ENCODE data around the gene ROBO1. TPM values are rescaled to one million over a fixed set of nuclear protein-coding genes. Genes with fewer than 3 reads are reported as not detected.

Gene ROBO1
- total RNA-seq, 1 donor from 2014 or later, result 0.16 TPM

GRCh38 chr3:79477242-79477641 lies 290.6 kb downstream of the ROBO1 start:
- H3K4me1 Mint-ChIP-seq (ENCODE audit: low read depth), result no peaks in the 10 kb centered on the region
- intact Hi-C loops (cut with micrococcal nuclease), result no loop called here
- no peaks in the 10 kb centered on the region for H3K27me3 Mint-ChIP-seq (ENCODE audit: insufficient read depth)
- no peaks in the 10 kb centered on the region for H3K9me3 Mint-ChIP-seq
- H3K4me3 Mint-ChIP-seq, result no peak overlapping the region
- no peaks in the 10 kb centered on the region for H3K36me3 Mint-ChIP-seq (ENCODE audit: low read depth)
- no peak for DNase-seq (ENCODE audit: low spot score)
- H3K27ac Mint-ChIP-seq, result no peak overlapping the region

- H3K27ac Mint-ChIP-seq, result no peak overlapping the region
- peaks cover under 1% of the 10 kb centered on the region for H3K9me3 Mint-ChIP-seq
- intact Hi-C loops (cut with micrococcal nuclease), result no loop called here
- no peak overlapping the region for H3K4me3 Mint-ChIP-seq
- H3K36me3 Mint-ChIP-seq (ENCODE audit: low read depth), result no peaks in the 10 kb centered on the region
- H3K4me1 Mint-ChIP-seq (ENCODE audit: low read depth), result no peaks in the 10 kb centered on the region
- no peaks in the 10 kb centered on the region for H3K27me3 Mint-ChIP-seq (ENCODE audit: insufficient read depth)
- no peak for DNase-seq (ENCODE audit: low spot score)
Observed at GRCh38 chr3:79473993-79474392, 293.8 kb downstream of the ROBO1 start.

- intact Hi-C loops (cut with micrococcal nuclease), result no loop called here
- no peaks in the 10 kb centered on the region for H3K4me1 Mint-ChIP-seq (ENCODE audit: low read depth)
Observed at GRCh38 chr3:79467721-79468120, 300.1 kb downstream of the ROBO1 start.

GRCh38 chr3:79461129-79461792 lies 306.5 kb downstream of the ROBO1 start:
- no peak for DNase-seq (ENCODE audit: low spot score)
- intact Hi-C loops (cut with micrococcal nuclease), result no loop called here
- Mint-ChIP-seq H3K36me3 (ENCODE audit: low read depth) (no peaks in the 10 kb centered on the region), H3K9me3 (peaks cover 5% of the 10 kb centered on the region), H3K27ac (no peak overlapping the region), H3K27me3 (ENCODE audit: insufficient read depth) (no peaks in the 10 kb centered on the region), H3K4me3 (no peak overlapping the region), H3K4me1 (ENCODE audit: low read depth) (no peaks in the 10 kb centered on the region)

More at GRCh38 chr3:79467721-79468120, 300.1 kb downstream of the ROBO1 start:
- H3K9me3 Mint-ChIP-seq, result peaks cover 4% of the 10 kb centered on the region
- no peak overlapping the region for H3K27ac Mint-ChIP-seq
- no peak for DNase-seq (ENCODE audit: low spot score)
- no peak overlapping the region for H3K4me3 Mint-ChIP-seq
- no peaks in the 10 kb centered on the region for H3K36me3 Mint-ChIP-seq (ENCODE audit: low read depth)
- H3K27me3 Mint-ChIP-seq (ENCODE audit: insufficient read depth), result no peaks in the 10 kb centered on the region

DNA sequence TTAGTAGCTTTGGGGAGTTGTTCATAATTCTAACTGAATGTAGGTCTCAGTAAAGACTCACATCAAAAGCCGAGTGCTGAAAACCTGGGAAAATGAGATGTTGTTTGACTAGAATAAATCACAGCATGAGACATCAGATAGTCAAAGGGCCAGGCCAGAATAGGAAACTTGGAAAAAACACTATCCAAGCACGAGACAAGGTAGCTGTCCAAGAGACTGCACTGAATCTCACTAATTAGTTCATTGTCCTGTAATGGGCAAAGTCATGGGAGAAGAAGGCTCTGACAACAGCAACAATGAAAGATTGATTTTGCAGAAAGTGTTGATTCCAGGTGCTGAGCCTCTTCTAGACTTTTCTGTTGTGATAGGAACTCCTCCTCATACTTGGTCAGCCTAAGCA lies 314.2 kb downstream of the ROBO1 start:
- no peaks in the 10 kb centered on the region for H3K36me3 Mint-ChIP-seq (ENCODE audit: low read depth)
- no peaks in the 10 kb centered on the region for H3K9me3 Mint-ChIP-seq
- no peak overlapping the region for H3K4me3 Mint-ChIP-seq

DNA sequence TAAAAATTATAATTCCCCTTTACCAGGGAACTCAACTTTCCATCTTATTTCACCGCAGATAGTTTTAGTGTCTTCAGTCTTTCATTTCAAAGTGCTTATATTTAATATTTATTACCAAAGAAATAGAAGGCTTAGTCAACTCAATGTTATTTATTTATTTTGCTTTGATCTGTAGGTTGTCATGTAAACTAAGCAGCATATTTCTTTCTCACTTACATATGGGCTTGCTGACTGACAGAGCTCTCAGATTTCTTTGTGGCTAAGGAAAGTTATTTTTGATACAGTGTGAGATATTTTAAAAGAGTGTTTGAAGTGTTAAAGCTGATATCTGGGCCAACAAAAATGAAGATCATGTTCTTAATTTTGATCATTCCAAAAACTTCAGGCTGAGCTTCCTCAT lies 331.4 kb downstream of the ROBO1 start:
- H3K9me3 Mint-ChIP-seq, result no peaks in the 10 kb centered on the region
- no peak overlapping the region for H3K27ac Mint-ChIP-seq
- no peaks in the 10 kb centered on the region for H3K4me1 Mint-ChIP-seq (ENCODE audit: low read depth)
- no peaks in the 10 kb centered on the region for H3K36me3 Mint-ChIP-seq (ENCODE audit: low read depth)
- intact Hi-C loops (cut with micrococcal nuclease), result no loop called here
- no peak for DNase-seq (ENCODE audit: low spot score)
- no peak overlapping the region for H3K4me3 Mint-ChIP-seq
- H3K27me3 Mint-ChIP-seq (ENCODE audit: insufficient read depth), result no peaks in the 10 kb centered on the region

More for the DNA sequence above, 314.2 kb downstream of the ROBO1 start:
- intact Hi-C loops (cut with micrococcal nuclease), result no loop called here
- no peaks in the 10 kb centered on the region for H3K4me1 Mint-ChIP-seq (ENCODE audit: low read depth)
- H3K27ac Mint-ChIP-seq, result no peak overlapping the region
- no peak for DNase-seq (ENCODE audit: low spot score)
- H3K27me3 Mint-ChIP-seq (ENCODE audit: insufficient read depth), result no peaks in the 10 kb centered on the region

DNA sequence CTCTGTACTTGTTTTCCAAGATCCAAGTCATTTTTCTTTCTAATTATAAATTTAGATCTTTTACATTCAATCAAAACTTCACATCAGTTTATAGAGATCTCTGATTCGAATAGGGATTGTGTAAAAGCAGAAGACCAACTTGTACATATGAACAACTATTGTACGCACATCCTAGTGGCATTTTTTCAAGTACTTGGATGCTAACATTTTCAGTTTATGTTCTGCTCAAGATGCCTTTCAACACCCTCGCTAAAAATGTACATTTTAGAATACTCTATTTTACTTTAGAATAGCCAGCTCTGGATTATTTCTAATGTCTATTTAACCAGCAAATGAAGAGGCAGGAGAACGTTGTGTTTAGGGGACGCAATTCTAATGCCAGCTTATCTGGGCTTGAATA lies 340.7 kb downstream of the ROBO1 start:
- Mint-ChIP-seq H3K27ac (no peak overlapping the region), H3K4me3 (no peak overlapping the region), H3K9me3 (no peaks in the 10 kb centered on the region), H3K36me3 (ENCODE audit: low read depth) (no peaks in the 10 kb centered on the region), H3K4me1 (ENCODE audit: low read depth) (no peaks in the 10 kb centered on the region), H3K27me3 (ENCODE audit: insufficient read depth) (no peaks in the 10 kb centered on the region)
- intact Hi-C loops (cut with micrococcal nuclease), result no loop called here
- no peak for DNase-seq (ENCODE audit: low spot score)

DNA sequence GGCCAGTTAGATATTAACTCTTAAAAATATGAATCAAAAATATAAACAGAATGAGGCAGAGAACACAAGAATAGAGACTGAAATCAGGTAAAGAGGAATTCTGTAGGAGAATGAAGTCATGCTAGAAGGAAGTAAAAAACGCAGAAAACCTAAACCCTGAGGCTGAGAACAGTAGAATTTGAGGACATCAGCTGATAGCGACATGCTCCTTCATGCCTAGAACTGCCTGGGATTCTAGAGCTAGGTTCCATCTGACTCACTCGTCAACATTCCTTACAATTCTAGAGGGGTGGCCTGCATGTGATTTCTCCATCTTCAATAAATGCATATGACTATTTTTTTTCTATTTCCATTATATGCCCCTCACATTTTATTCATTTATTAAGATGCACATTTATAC lies 343.0 kb downstream of the ROBO1 start:
- no peaks in the 10 kb centered on the region for H3K27me3 Mint-ChIP-seq (ENCODE audit: insufficient read depth)
- DNase-seq (ENCODE audit: low spot score), result no peak
- no peaks in the 10 kb centered on the region for H3K4me1 Mint-ChIP-seq (ENCODE audit: low read depth)
- H3K4me3 Mint-ChIP-seq, result no peak overlapping the region
- no peak overlapping the region for H3K27ac Mint-ChIP-seq
- H3K36me3 Mint-ChIP-seq (ENCODE audit: low read depth), result no peaks in the 10 kb centered on the region
- no peaks in the 10 kb centered on the region for H3K9me3 Mint-ChIP-seq
- intact Hi-C loops (cut with micrococcal nuclease), result no loop called here

GRCh38 chr3:79423417-79423816 lies 344.4 kb downstream of the ROBO1 start:
- Mint-ChIP-seq H3K4me3 (no peak overlapping the region), H3K27me3 (ENCODE audit: insufficient read depth) (no peaks in the 10 kb centered on the region), H3K27ac (no peak overlapping the region), H3K36me3 (ENCODE audit: low read depth) (no peaks in the 10 kb centered on the region), H3K4me1 (ENCODE audit: low read depth) (no peaks in the 10 kb centered on the region), H3K9me3 (no peaks in the 10 kb centered on the region)
- intact Hi-C loops (cut with micrococcal nuclease), result no loop called here
- DNase-seq (ENCODE audit: low spot score), result no peak

GRCh38 chr3:79421273-79421672 lies 346.5 kb downstream of the ROBO1 start:
- Mint-ChIP-seq H3K4me3 (no peak overlapping the region), H3K9me3 (no peaks in the 10 kb centered on the region), H3K4me1 (ENCODE audit: low read depth) (no peaks in the 10 kb centered on the region), H3K27me3 (ENCODE audit: insufficient read depth) (no peaks in the 10 kb centered on the region), H3K27ac (no peak overlapping the region), H3K36me3 (ENCODE audit: low read depth) (no peaks in the 10 kb centered on the region)
- intact Hi-C loops (cut with micrococcal nuclease), result no loop called here
- no peak for DNase-seq (ENCODE audit: low spot score)

DNA sequence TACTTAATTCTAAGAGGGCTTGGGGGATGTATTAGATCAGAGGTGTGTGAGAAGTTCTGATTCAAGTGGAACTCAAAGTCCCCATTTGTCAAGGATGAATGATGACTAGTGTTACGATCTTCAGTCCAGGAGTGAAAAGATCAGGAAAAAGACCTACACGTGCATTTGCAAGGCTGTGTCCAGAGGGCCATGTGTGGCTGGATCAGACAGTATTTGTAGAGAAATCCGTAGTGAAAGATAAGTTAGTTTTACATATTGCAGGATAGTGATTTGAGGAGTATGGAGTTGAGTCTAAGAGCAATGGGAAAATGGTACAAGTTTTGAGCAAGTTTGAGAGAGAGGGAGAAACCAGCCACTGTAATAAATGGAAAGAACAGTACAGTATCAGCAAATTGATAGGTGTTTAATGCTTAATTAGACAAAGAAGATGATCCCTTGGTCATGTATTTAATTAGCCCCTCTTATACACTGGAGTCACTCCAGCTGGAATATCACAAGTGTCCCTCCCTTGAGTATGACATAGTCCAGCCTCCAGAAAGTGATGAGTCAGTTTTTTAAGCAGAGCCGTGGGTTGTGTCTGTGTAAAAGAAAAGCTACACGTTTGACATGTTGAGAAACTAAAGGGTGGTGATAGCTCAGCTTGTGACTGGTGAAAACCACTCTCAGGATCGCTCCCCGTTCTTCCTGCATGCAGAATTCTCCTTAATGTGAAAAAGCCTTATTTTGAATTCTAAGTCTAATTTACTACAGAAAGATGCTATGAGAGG lies 348.8 kb downstream of the ROBO1 start:
- Mint-ChIP-seq H3K27ac (no peak overlapping the region), H3K9me3 (no peaks in the 10 kb centered on the region), H3K4me1 (ENCODE audit: low read depth) (no peaks in the 10 kb centered on the region), H3K27me3 (ENCODE audit: insufficient read depth) (no peaks in the 10 kb centered on the region), H3K4me3 (no peak overlapping the region), H3K36me3 (ENCODE audit: low read depth) (no peaks in the 10 kb centered on the region)
- DNase-seq (ENCODE audit: low spot score), result no peak
- intact Hi-C loops (cut with micrococcal nuclease), result no loop called here

GRCh38 chr3:79415356-79415755 lies 352.4 kb downstream of the ROBO1 start:
- intact Hi-C loops (cut with micrococcal nuclease), result no loop called here
- H3K4me3 Mint-ChIP-seq, result no peak overlapping the region
- H3K27ac Mint-ChIP-seq, result no peak overlapping the region
- H3K36me3 Mint-ChIP-seq (ENCODE audit: low read depth), result no peaks in the 10 kb centered on the region
- no peak for DNase-seq (ENCODE audit: low spot score)
- no peaks in the 10 kb centered on the region for H3K27me3 Mint-ChIP-seq (ENCODE audit: insufficient read depth)
- no peaks in the 10 kb centered on the region for H3K9me3 Mint-ChIP-seq
- H3K4me1 Mint-ChIP-seq (ENCODE audit: low read depth), result no peaks in the 10 kb centered on the region

DNA sequence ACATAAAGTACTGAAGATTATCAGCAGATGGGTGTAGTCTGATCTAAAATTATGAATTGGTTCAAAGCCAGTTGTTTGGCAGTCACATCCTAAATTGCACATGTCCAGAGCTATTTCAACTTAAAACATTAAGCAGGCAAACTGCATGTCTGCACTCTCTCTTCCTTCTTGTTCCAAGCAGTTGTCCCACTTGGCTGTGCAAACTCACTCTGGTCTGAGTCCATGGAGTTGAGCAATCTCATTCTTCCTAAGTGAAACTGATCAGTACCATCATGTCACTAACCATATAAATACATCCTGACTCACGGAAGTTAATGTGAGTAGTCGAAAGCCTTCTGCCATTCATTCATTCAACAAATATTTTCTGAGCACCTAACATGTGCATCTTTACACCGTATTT lies 353.0 kb downstream of the ROBO1 start:
- no peak for DNase-seq (ENCODE audit: low spot score)
- intact Hi-C loops (cut with micrococcal nuclease), result no loop called here
- Mint-ChIP-seq H3K27ac (no peak overlapping the region), H3K27me3 (ENCODE audit: insufficient read depth) (no peaks in the 10 kb centered on the region), H3K36me3 (ENCODE audit: low read depth) (no peaks in the 10 kb centered on the region), H3K9me3 (no peaks in the 10 kb centered on the region), H3K4me1 (ENCODE audit: low read depth) (no peaks in the 10 kb centered on the region), H3K4me3 (no peak overlapping the region)
